K562 (cell line): ENCODE data around the gene FKBP2.

Source experiments
- CEBPB ChIP-seq: fragments of 450-650 bp; IDR thresholded peaks from 2 replicates; pipeline ENCODE4 v1.6.1; 2016; ENCODE audit warnings: missing genetic modification characterization, missing compliant biosample characterization
- CTCF ChIP-seq, 3 experiments: IDR thresholded peaks in 2 of 3; conservative IDR thresholded peaks in 1 of 3; 2 replicates each; pipeline ENCODE4 v1.5.1; 2011 to 2012; ENCODE audit warnings: low read length in 3 of 3, mild to moderate bottlenecking in 3 of 3, control low read depth in 2 of 3, improper control_type of control experiment in 1 of 3, inconsistent platforms in 1 of 3, low read depth in 1 of 3, mixed read lengths in 1 of 3, moderate library complexity in 1 of 3; ENCODE audit not compliant: insufficient read depth in 2 of 3
- HNRNPL ChIP-seq: fragments of 200-400 bp; formaldehyde crosslinking; IDR thresholded peaks from 2 replicates; pipeline ENCODE4 v1.6.1; 2017; ENCODE audit warnings: low read depth, mild to moderate bottlenecking, low read length
- JUNB ChIP-seq: fragments of 450-650 bp; formaldehyde crosslinking; conservative IDR thresholded peaks from 2 replicates; pipeline ENCODE4 v1.4.0; 2020; ENCODE audit warnings: mild to moderate bottlenecking
- NR2C2 ChIP-seq, 2 experiments: fragments of 200-800 bp in 1 of 2; sonication (Bioruptor generic) in 1 of 2; sonication (generic) in 1 of 2; formaldehyde crosslinking in 1 of 2; IDR thresholded peaks; 2 replicates each; pipeline versions ENCODE4 v1.6.1 to v1.8.0; 2016 to 2022; ENCODE audit warnings: mild to moderate bottlenecking in 1 of 2, missing compliant biosample characterization in 1 of 2, missing genetic modification characterization in 1 of 2, missing genetic modification reagents in 1 of 2
- RAD21 ChIP-seq, 2 experiments: fragments of 250-450 bp in 1 of 2; fragments of 450-650 bp in 1 of 2; sonication (Bioruptor Pico) in 1 of 2; formaldehyde crosslinking in 1 of 2; IDR thresholded peaks in 1 of 2; conservative IDR thresholded peaks in 1 of 2; 2 replicates each; pipeline versions ENCODE4 v1.4.0 to v1.8.0; 2020 to 2022; ENCODE audit warnings: mild to moderate bottlenecking in 2 of 2, moderate library complexity in 1 of 2
- SLC30A9 ChIP-seq: fragments of 250-450 bp; sonication (Bioruptor Pico); IDR thresholded peaks from 2 replicates; pipeline ENCODE4 v1.8.0; 2022; ENCODE audit warnings: mild to moderate bottlenecking, moderate library complexity
- SMARCB1 ChIP-seq: IDR thresholded peaks from 2 replicates; pipeline ENCODE4 v1.6.1; 2011; ENCODE audit warnings: improper control_type of control experiment, low read depth; ENCODE audit not compliant: insufficient read length
- TBL1XR1 ChIP-seq, 2 experiments: IDR thresholded peaks; 2 replicates each; pipeline ENCODE4 v1.6.1; 2012; ENCODE audit warnings: improper control_type of control experiment in 2 of 2, low read length in 2 of 2, mild to moderate bottlenecking in 1 of 2
- ZNF3 ChIP-seq: fragments of 250-450 bp; sonication (Bioruptor Pico); IDR thresholded peaks from 2 replicates; pipeline ENCODE4 v1.5.0; 2021; ENCODE audit warnings: mild to moderate bottlenecking, moderate library complexity
- TF ChIP-seq, protein P1 (sequence below): fragments of 250-450 bp; sonication (Bioruptor Pico); IDR thresholded peaks from 2 replicates; pipeline ENCODE4 v1.4.0; 2020; ENCODE audit warnings: borderline replicate concordance

DNA sequence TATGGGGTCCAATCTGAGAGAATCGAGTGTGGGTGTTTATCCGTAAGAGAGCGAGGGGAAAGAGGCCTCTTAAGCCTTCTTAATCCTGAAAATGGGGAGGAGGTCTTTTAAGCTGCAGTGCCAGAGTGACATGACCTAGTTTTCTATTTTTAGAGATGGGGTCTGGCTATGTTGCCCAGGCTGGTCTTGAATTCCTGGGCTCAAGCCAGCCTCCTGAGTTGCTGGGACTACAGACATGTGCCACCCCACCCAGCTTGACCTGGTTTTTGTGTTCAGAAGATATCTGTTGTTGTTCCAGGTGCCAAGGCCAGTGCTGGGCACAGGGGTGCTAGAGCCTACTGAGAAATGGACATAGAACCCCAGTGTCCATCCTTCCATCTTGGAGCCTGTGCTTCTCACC, 42.2 kb downstream of the FKBP2 start:
- TF ChIP-seq TBL1XR1 (IDR thresholded peaks at IDR 0.05; ENCODE audit: low read length in 2 of 2) (no peak), ZNF3 (no peak), SLC30A9 (CRISPR knock-in tag) (no peak), CTCF (IDR thresholded peaks at IDR 0.05 in 2 of 3, conservative IDR thresholded peaks at IDR 0.05 in 1 of 3; ENCODE audit: insufficient read depth in 2 of 3, low read depth in 1 of 3, low read length in 3 of 3) (no peak), HNRNPL (no peak), JUNB (CRISPR knock-in tag) (no peak), CEBPB (tag) (no peak), RAD21 (CRISPR knock-in tag; conservative IDR thresholded peaks at IDR 0.05 in 1 of 2, IDR thresholded peaks at IDR 0.05 in 1 of 2) (no peak), NR2C2 (CRISPR knock-in tag; IDR thresholded peaks at IDR 0.05) (no peak), NR2C2 (tag; IDR thresholded peaks at IDR 0.05) (no peak), SMARCB1 (no peak)
- TF ChIP-seq, protein P1, sequence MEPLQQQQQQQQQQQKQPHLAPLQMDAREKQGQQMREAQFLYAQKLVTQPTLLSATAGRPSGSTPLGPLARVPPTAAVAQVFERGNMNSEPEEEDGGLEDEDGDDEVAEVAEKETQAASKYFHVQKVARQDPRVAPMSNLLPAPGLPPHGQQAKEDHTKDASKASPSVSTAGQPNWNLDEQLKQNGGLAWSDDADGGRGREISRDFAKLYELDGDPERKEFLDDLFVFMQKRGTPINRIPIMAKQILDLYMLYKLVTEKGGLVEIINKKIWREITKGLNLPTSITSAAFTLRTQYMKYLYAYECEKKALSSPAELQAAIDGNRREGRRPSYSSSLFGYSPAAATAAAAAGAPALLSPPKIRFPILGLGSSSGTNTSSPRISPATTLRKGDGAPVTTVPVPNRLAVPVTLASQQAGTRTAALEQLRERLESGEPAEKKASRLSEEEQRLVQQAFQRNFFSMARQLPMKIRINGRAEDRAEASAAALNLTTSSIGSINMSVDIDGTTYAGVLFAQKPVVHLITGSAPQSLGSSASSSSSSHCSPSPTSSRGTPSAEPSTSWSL: no peak
